Raji (cell line): ENCODE measurements around the gene SPACA7.

ENCODE experiments used
- POLR2A ChIP-seq: IDR thresholded peaks from 2 replicates; pipeline ENCODE4 v1.6.1; 2011; ENCODE audit warnings: low read depth, low read length, control low read depth; ENCODE audit not compliant: insufficient read depth

Gene SPACA7

DNA sequence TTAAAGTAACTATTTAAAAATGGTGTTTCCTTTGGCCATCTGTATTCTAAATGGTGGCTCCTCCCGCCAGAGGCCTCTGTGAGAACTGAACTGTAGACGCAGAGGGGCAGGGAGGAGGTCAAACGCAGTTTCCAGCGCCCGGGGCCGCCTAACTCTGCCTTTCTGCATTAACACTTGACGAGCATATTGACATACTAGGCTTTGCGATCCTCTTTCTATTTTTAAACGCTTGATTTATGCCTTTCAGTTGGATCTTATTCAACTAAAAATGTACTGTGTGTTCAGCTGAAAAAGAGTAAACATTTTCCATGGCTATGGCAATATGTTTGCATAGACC is 74.7 kb downstream of the SPACA7 start:
- TF ChIP-seq POLR2A: no peak

DNA sequence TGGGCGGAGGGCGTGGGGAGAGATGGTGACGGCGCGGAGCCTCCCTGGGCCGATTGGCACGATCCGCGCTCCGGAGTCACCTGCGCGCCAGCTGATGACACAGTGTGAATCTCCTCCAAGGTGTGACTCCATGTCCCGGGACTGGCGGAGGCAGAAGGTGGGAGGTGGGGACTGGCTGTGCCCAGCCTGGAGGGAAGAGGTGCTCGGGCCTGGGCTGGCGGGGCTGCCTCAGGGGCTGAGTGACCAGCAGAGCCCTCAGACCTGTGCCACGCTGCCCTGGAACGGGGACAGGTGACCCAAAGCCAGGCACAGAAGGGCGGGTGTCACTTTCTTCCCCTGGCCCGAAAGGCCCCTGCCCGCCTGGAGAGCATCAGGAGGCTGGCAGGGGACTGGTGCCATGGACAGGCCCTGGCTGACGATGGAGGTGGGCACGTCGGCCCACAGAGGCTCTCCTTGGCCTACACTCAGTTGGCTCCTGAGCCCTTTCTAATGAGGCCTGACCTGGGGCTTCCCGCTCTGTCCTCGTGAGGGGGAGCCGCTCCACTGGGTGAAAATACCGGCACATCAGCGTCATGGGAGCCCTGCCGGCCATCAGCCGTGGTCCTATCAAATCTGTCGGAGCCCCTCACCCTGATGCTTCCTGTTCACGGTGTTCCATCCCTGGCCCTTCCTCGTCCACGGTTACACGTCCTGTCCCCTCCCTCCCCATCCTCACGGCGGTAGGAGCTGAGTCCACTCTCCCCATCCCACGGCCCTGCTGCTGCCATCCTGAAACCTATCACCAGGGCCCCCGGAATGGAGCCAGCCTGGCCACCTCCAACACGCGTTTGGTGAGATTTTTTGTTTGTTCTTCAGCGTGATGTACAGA is 75.6 kb downstream of the SPACA7 start:
- TF ChIP-seq POLR2A: no peak

DNA sequence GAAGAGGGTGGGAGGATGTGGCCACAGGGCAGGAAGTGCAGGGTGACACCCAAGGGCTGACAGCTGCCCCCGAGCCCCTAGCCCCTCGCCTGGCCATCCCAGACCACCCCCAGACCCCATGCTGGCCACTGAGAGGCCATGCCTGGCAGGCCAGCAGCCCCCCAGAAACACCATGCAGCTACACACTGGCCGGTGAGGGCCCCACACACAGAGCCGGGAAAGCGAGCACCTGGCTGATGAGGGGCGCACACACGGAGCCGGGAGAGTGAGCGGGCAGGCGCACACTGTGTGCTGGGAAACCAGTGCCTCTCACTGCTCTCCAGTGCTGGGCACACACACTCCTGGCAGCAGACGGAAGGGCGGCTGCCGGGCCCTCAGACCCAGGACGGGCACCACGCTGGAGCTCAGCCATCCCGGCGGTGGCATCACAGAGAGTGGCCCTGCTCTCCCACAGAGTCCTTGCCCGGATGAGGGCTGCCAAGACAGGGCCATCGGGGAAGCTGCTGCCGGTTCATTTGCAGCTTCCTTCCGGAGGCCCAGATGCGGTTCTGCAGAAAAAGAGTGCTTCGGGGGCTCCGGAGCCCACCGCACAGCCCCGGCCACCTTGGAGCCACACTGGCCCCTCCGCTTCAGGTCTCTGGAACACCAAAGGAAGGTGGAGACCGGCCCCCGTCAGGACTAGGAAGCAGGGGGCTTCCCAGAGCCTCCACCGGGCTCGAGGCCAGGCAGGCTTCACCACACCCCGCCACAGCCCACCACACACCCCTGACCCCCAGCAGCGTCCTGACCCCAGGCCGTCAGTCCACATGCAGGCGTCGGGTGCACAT is 76.4 kb downstream of the SPACA7 start:
- no peak for TF ChIP-seq POLR2A

DNA sequence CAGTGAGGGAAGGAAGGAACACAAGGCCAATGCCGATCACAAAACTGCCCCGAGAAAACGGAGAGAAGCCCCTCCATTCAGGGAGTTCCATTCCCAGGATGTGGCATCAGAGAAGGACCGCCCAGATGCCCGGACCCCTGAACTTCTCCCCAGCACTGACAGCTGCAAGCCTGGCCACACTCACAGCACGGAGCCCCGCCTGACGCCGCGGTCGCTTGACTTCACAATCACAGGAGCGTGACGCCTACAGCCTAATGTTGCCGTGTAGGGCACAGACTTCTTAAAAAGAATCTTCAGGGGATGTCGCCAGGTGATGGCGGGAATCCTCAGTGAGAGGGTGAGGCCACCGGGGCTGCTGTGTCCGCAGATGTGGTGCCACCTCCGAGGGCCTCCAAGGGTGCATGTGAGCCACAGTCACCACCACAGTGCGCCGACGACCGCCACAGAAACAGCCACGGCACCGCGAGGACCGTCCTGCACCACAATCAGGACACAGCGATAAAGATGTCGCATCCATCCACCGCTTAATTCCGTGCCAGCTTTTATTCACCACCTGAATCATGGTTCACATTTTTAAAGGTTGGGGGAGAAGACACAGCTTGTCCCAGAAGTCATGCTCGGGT is 77.2 kb downstream of the SPACA7 start:
- no peak for TF ChIP-seq POLR2A

DNA sequence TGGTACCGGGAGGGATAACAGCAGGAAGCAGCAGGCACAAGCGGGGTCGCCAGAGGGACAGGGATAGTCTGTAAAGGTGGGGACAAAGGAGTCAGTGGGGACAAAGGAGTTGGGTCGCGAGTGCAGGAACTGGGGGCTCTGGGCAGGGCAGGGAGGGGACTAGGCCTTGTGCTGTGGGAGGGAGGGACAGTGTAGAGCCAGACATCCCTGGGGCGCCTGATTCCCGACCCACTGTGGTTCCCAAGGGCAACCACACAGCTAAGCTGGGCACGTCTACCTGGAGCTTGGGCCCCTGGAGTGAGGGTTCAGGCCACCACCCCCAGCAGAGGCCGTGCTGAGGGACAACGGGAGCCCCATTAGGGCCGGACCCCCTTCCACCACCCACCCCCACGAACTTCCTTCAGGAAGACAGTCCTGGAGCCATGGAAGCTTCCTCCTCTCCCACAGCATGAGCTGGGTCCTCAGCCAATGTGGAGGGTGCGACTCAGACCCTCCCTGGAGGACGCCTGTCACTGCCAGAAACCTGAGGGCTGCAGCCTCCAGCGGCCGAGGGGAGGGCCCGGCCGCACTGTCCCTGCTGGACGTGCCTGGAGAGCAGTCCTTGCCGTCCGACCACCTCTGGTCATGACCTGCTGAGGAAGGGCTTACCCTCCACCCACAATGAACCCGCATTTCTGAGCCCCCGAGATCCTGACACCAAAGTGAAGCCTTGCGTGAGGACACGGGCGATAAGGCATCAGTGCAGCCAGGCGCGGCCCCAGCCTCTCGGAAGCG is 77.9 kb downstream of the SPACA7 start:
- TF ChIP-seq POLR2A: no peak

DNA sequence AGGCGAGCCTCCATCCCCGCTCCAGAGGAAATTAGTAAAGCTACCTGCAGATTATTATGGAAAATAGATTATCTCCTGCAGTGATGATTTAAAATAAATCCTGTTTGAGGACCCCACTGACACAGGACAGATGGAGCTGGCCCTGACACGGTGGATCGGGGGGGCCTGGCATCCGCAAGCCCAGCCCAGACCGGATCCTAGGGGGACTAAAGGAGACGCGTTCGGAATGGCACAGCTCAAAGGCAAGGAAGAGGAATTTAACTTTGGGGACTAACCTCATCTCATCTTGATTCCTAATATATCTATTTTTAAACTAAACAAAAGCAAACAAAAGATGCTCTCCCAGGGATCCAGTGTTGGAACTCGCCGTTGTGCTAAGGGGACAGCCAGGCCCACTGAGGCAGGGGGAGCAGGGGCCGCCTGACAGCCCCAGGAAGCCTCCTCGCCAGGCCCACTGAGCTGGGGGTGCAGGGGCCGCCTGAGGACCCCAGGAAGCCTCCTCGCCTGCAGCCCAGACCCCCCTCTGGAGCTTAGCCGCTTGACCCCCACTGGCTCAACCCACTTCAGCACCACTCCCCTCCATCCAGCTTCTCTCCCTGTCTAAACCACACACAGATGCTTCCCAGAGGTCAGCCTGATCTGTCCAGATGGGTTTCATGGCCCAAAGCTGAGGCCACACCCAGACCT is 78.6 kb downstream of the SPACA7 start:
- no peak for TF ChIP-seq POLR2A

DNA sequence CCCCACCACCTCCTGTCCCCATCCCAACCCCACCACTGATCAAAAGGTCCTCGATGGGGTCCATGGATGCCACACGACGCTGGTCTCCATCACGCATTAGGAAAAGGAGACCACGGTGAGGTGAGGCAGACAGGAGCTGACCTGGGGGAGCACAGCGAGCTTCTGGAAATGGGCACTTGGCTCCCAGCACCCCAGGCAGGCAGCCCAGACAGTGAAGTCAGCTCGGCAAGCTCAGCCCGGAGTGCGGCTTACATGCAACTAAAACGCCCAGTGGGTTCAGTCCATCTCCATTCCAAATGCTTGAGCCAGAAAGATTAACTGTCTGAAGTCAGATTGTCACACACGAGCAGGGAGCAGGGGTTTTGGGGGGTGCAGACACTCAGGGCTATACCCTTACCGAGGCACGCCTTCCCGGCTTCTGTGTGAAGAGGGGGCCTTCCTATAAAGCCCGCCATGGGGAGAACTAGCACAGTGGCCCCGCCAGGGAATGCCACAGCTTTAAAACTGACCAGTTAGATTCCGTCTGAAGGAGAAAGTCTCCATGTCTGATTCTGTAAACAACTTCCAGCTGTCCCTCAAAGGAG is 79.4 kb downstream of the SPACA7 start:
- no peak for TF ChIP-seq POLR2A

DNA sequence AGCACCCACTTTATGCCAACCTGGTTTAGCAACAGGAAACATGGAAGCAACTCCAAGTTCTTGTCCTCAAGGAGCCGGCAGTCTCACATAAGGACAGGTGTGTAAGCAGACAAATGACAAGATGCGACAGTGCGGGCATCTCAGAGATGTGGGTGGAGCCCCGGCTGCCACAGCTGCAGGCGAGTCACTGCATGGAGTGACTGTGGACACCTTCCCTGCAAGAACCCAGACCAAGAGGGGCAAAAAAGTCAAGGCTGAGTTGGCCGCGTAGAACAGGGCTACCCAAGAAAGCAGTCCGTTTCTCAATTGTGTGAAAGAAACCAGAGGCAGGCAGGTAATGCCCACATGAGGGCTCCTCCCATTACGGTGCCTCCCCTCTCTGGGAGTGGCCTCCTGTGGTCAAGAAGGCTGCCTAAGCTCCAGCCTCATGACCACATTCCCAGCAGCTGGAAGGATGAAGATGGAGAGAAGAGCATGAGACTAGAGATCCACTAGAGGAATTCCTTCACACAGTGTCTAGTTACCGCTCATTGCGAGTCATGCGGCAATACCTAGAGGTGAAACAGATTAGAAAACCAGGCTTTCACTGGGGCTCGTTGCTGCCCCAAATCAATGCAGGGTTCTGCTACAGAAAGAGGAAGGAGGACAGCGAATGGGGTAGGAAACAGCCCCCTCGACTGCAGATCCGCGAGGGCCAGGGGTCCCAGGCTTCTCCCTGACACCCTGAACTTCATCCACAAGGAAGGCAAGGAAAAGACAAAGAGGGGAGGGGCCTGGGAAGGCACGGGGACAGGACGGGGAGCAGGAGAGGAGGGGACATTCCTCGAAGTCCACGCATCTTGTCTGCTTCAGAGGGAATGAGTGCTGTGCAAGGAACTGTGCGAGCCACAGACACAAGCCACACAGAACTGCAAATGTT is 80.2 kb downstream of the SPACA7 start:
- TF ChIP-seq POLR2A: no peak

DNA sequence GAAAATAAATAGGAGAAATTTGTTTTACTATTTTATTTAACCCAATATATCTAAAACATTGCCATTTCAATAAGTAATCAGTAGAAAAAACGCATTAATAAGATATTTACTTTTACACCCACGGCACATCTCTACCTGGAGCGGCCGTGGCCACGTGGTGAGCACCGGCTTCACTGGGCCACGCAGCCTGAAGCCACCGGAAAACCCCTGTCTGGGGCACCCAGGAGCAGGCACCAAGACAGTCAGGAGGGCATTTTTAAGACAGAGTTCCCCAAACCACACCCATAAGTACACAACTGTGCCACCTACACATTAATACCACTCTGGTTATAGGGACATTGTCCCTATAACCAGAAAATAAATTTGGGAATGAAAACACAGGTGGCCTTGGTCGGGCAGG is 80.9 kb downstream of the SPACA7 start:
- no peak for TF ChIP-seq POLR2A

DNA sequence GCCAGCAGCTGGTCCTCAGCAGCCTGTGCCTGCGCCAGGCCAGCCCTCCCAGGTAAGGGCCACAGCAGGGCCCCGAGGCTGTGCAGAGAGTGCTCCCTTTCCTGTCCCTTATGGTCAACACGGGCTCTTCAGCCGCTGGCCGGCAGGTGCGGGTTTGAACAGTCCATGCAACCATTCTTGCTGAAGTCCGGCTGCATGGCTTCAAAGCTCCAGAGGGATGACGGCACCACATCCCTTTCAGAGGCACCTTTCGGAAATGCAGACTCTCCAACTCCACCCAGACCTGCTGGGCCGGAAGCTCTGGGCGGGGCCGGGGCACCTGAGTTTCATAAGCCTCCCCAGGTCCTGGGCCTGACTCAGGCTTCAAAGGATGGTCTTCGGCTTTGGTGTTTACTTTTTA is 81.3 kb downstream of the SPACA7 start:
- TF ChIP-seq POLR2A: no peak

DNA sequence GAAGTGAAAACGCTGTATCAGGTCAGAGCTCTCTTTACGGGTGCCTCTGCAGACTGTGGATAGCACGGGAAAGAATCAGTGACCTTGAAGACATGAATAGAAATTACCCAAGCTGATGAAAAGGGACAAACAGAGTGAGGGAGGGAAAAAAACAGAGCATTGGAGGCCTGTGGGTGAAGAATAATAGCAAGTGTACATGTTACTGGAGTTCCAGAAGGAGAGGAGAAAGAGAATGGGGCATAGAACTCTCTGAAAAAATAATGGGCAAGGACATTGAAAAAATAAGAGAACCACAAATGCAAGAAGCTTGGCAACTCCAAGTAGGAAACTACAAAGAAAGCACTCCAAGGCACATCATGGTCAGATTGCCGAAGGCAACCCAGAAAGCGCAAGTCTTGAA is 86.3 kb downstream of the SPACA7 start:
- no peak for TF ChIP-seq POLR2A

DNA sequence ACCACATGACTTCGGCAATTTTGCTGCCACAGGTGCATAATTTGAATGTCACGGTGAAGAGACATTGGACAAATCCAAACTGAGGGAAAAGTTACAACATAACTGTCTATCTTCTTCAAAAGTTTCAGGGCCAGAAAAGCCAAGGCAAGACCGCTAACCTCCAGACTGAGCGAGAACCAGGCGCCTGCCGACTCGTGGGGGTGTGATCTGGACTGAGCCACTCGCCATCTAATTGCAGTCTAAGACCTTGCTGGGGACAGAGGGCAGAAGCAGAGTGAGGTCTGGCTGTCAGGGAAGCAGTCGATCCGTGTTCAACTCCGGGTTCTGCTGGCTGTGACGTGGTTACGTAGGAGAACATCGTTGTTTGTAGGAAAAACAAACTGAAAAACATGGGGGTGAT is 88.6 kb downstream of the SPACA7 start:
- no peak for TF ChIP-seq POLR2A
